K562 (cell line): Measurements from ENCODE around the gene FRMD4A. TPM values are rescaled to one million over a fixed set of nuclear protein-coding genes. Genes with fewer than 3 reads are reported as not detected.

Experiments used
- ARNT ChIP-seq, 2 experiments: fragments of 450-650 bp; IDR thresholded peaks; 2 replicates each; pipeline ENCODE4 v1.6.1; 2016; ENCODE audit warnings: mild to moderate bottlenecking in 1 of 2
- ATF7 ChIP-seq: fragments of 450-650 bp; IDR thresholded peaks from 2 replicates; pipeline ENCODE4 v1.7.1; 2014; ENCODE audit warnings: mild to moderate bottlenecking, moderate library complexity
- BDP1 ChIP-seq: IDR thresholded peaks from 3 replicates; pipeline ENCODE4 v1.6.1; 2011; ENCODE audit not compliant: insufficient read length, insufficient read depth
- DACH1 ChIP-seq: fragments of 450-650 bp; IDR thresholded peaks from 2 replicates; pipeline ENCODE4 v1.6.1; 2018; ENCODE audit not compliant: partially characterized antibody
- DPF2 ChIP-seq: fragments of 450-650 bp; IDR thresholded peaks from 2 replicates; pipeline ENCODE4 v1.6.1; 2016
- ELF4 ChIP-seq: fragments of 450-650 bp; formaldehyde crosslinking; IDR thresholded peaks from 2 replicates; pipeline ENCODE4 v1.4.0; 2022; ENCODE audit warnings: missing genetic modification characterization
- GTF2A2 ChIP-seq: IDR thresholded peaks from 2 replicates; pipeline ENCODE4 v1.6.1; 2016; ENCODE audit warnings: mild to moderate bottlenecking, missing genetic modification characterization, missing compliant biosample characterization
- NBN ChIP-seq: fragments of 450-650 bp; IDR thresholded peaks from 2 replicates; pipeline ENCODE4 v1.6.1; 2016; ENCODE audit warnings: low read depth, mild to moderate bottlenecking
- NCOA1 ChIP-seq: fragments of 450-650 bp; IDR thresholded peaks from 2 replicates; pipeline ENCODE4 v1.6.1; 2016; ENCODE audit warnings: low read depth
- NR2C2 ChIP-seq, 2 experiments: fragments of 200-800 bp in 1 of 2; sonication (Bioruptor generic) in 1 of 2; sonication (generic) in 1 of 2; formaldehyde crosslinking in 1 of 2; IDR thresholded peaks; 2 replicates each; pipeline versions ENCODE4 v1.6.1 to v1.8.0; 2016 to 2022; ENCODE audit warnings: mild to moderate bottlenecking in 1 of 2, missing compliant biosample characterization in 1 of 2, missing genetic modification characterization in 1 of 2, missing genetic modification reagents in 1 of 2
- SMARCE1 ChIP-seq: fragments of 450-650 bp; IDR thresholded peaks from 2 replicates; pipeline ENCODE4 v1.7.1; 2016; ENCODE audit warnings: mild to moderate bottlenecking
- STAT5A ChIP-seq: IDR thresholded peaks from 2 replicates; pipeline ENCODE4 v1.6.1; 2012; ENCODE audit warnings: low read length, inconsistent platforms, borderline replicate concordance
- TRIM24 ChIP-seq, 2 experiments: fragments of 450-650 bp; IDR thresholded peaks; 2 replicates each; pipeline ENCODE4 v1.6.1; 2016
- ZBTB7A ChIP-seq: IDR thresholded peaks from 2 replicates; pipeline ENCODE4 v1.6.1; 2011; ENCODE audit warnings: low read depth, mild to moderate bottlenecking, low read length, moderate library complexity, borderline replicate concordance; ENCODE audit not compliant: control insufficient read depth
- polyA plus RNA-seq, 8 experiments: library from polyadenylated mRNA; depleted of rRNA in 4 of 8; stranded (reverse) in 5 of 8; unstranded in 3 of 8; fragments of >200 nt; fragmentation: Nextera tagmentation in 2 of 8; fragmentation: Illumina TruSeq in 1 of 8; extraction: Ambion mirVana in 2 of 8; extraction: Trizol in 1 of 8; gene quantifications; 2 replicates each; pipeline versions ENCODE4 v1.2.1 to v1.2.3, GENCODE V29; 2011 to 2014; ENCODE audit warnings: inconsistent platforms in 1 of 8, missing spikeins in 1 of 8
- total RNA-seq, 7 experiments: library from RNA; depleted of rRNA in 6 of 7; stranded (reverse); fragments of >200 nt in 6 of 7; fragmentation: Illumina TruSeq in 2 of 7; extraction: Trizol in 2 of 7; gene quantifications; 2 replicates each; pipeline versions ENCODE4 v1.2.1 to v1.2.3, GENCODE V29; 2011 to 2021; ENCODE audit warnings: low replicate concordance in 1 of 7
- TF ChIP-seq, protein P1 (sequence below): fragments of 150-350 bp; IDR thresholded peaks from 2 replicates; pipeline ENCODE4 v1.6.1; 2014; ENCODE audit warnings: low read depth, mild to moderate bottlenecking, low read length, borderline replicate concordance
- TF ChIP-seq, protein P2 (sequence below), 2 experiments: fragments of 150-350 bp in 1 of 2; IDR thresholded peaks; 2 replicates each; pipeline ENCODE4 v1.6.1; 2012 to 2016; ENCODE audit warnings: low read depth in 2 of 2, low read length in 2 of 2, mild to moderate bottlenecking in 1 of 2, moderate library complexity in 1 of 2
- TF ChIP-seq, protein P3 (sequence below), 3 experiments: fragments of 200-800 bp in 1 of 3; fragments of 250-450 bp in 1 of 3; fragments of 450-650 bp in 1 of 3; sonication (Bioruptor Pico) in 1 of 3; sonication (Bioruptor generic) in 1 of 3; formaldehyde crosslinking in 1 of 3; IDR thresholded peaks; 2 replicates each; pipeline versions ENCODE4 v1.6.1 to v1.8.0; 2016 to 2022; ENCODE audit warnings: mild to moderate bottlenecking in 2 of 3, missing genetic modification characterization in 2 of 3, missing compliant biosample characterization in 1 of 3, moderate library complexity in 1 of 3

Gene FRMD4A
- total and polyA plus RNA-seq, 9 of the 15 experiments (the other 6 are each of a cell fraction or from before 2014, with no cell fraction given): 0.80 to 5.2 (median 3.0) TPM

DNA sequence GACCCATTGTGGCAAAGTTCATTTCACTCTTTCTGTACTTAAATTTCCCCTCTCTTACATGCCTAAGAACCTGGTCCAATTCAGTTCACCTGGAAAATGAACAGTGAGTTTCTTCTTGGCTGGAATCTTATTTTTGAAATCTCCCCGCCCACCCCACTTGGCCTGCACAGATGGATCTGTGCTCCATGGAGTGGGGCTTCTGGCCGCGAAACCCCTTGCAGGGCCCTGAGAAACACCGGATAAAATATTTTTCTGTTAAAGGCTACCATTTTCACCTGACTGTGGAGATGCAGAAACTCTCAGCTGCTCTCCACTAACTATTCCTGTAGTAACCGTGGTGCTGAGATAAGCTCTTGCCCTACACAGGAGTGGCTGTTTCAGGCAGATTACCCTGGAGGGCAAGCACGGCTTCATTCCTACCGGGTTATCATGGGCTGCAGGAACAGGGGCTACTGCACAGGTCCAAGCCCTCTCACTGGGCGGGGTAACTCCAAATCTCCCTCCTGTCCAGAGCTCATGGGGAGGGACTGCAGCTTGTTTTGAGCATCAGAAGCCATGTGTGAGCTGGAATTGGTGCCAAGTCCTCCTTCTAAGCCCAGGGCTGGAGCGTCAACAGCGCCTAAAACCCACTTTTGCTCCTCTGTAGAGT, 625.1 kb downstream of the FRMD4A start (continued):
- TF ChIP-seq, protein P1, sequence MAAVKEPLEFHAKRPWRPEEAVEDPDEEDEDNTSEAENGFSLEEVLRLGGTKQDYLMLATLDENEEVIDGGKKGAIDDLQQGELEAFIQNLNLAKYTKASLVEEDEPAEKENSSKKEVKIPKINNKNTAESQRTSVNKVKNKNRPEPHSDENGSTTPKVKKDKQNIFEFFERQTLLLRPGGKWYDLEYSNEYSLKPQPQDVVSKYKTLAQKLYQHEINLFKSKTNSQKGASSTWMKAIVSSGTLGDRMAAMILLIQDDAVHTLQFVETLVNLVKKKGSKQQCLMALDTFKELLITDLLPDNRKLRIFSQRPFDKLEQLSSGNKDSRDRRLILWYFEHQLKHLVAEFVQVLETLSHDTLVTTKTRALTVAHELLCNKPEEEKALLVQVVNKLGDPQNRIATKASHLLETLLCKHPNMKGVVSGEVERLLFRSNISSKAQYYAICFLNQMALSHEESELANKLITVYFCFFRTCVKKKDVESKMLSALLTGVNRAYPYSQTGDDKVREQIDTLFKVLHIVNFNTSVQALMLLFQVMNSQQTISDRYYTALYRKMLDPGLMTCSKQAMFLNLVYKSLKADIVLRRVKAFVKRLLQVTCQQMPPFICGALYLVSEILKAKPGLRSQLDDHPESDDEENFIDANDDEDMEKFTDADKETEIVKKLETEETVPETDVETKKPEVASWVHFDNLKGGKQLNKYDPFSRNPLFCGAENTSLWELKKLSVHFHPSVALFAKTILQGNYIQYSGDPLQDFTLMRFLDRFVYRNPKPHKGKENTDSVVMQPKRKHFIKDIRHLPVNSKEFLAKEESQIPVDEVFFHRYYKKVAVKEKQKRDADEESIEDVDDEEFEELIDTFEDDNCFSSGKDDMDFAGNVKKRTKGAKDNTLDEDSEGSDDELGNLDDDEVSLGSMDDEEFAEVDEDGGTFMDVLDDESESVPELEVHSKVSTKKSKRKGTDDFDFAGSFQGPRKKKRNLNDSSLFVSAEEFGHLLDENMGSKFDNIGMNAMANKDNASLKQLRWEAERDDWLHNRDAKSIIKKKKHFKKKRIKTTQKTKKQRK: no peak
- TF ChIP-seq GTF2A2: no peak
- peak; percentile 40 for TF ChIP-seq DACH1
- TF ChIP-seq ZBTB7A: peak; percentile 90; the same call in 1 of the 2 replicates
- TF ChIP-seq ATF7: peak; percentile 31; the same call in 1 of the 2 replicates
- peak; percentile 66 to 77; a peak in 2 of 4 replicates for TF ChIP-seq ARNT (IDR thresholded peaks at IDR 0.05)
- TF ChIP-seq NCOA1: peak; percentile 78; the same call in 1 of the 2 replicates
- TF ChIP-seq SMARCE1: peak; percentile 91
- TF ChIP-seq STAT5A: peak; percentile 96
- TF ChIP-seq TRIM24 (IDR thresholded peaks at IDR 0.05): peak; percentile 90 to 93
- peak; percentile 97 for TF ChIP-seq DPF2
- TF ChIP-seq BDP1: no peak
- TF ChIP-seq, protein P2, sequence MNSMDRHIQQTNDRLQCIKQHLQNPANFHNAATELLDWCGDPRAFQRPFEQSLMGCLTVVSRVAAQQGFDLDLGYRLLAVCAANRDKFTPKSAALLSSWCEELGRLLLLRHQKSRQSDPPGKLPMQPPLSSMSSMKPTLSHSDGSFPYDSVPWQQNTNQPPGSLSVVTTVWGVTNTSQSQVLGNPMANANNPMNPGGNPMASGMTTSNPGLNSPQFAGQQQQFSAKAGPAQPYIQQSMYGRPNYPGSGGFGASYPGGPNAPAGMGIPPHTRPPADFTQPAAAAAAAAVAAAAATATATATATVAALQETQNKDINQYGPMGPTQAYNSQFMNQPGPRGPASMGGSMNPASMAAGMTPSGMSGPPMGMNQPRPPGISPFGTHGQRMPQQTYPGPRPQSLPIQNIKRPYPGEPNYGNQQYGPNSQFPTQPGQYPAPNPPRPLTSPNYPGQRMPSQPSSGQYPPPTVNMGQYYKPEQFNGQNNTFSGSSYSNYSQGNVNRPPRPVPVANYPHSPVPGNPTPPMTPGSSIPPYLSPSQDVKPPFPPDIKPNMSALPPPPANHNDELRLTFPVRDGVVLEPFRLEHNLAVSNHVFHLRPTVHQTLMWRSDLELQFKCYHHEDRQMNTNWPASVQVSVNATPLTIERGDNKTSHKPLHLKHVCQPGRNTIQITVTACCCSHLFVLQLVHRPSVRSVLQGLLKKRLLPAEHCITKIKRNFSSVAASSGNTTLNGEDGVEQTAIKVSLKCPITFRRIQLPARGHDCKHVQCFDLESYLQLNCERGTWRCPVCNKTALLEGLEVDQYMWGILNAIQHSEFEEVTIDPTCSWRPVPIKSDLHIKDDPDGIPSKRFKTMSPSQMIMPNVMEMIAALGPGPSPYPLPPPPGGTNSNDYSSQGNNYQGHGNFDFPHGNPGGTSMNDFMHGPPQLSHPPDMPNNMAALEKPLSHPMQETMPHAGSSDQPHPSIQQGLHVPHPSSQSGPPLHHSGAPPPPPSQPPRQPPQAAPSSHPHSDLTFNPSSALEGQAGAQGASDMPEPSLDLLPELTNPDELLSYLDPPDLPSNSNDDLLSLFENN (IDR thresholded peaks at IDR 0.05; ENCODE audit: low read depth in 2 of 2, low read length in 2 of 2): peak in 1 of 2 experiments; percentile 90; a peak in 2 of 4 replicates
- peak; percentile 61; the same call in 1 of the 2 replicates for TF ChIP-seq NBN
- 0 out of 2 replicates have a peak, but pooled peaks have one; percentile 47 for TF ChIP-seq ELF4 (CRISPR knock-in tag)
- TF ChIP-seq, protein P3, sequence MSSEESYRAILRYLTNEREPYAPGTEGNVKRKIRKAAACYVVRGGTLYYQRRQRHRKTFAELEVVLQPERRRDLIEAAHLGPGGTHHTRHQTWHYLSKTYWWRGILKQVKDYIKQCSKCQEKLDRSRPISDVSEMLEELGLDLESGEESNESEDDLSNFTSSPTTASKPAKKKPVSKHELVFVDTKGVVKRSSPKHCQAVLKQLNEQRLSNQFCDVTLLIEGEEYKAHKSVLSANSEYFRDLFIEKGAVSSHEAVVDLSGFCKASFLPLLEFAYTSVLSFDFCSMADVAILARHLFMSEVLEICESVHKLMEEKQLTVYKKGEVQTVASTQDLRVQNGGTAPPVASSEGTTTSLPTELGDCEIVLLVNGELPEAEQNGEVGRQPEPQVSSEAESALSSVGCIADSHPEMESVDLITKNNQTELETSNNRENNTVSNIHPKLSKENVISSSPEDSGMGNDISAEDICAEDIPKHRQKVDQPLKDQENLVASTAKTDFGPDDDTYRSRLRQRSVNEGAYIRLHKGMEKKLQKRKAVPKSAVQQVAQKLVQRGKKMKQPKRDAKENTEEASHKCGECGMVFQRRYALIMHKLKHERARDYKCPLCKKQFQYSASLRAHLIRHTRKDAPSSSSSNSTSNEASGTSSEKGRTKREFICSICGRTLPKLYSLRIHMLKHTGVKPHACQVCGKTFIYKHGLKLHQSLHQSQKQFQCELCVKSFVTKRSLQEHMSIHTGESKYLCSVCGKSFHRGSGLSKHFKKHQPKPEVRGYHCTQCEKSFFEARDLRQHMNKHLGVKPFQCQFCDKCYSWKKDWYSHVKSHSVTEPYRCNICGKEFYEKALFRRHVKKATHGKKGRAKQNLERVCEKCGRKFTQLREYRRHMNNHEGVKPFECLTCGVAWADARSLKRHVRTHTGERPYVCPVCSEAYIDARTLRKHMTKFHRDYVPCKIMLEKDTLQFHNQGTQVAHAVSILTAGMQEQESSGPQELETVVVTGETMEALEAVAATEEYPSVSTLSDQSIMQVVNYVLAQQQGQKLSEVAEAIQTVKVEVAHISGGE (CRISPR knock-in tag; IDR thresholded peaks at IDR 0.05): peak in 1 of 3 experiments; percentile 55; a peak in 1 of 6 replicates
- no peak for TF ChIP-seq NR2C2 (CRISPR knock-in tag; IDR thresholded peaks at IDR 0.05)
- TF ChIP-seq NR2C2 (tag; IDR thresholded peaks at IDR 0.05): peak; percentile 68; the same call in 1 of the 2 replicates
